Muscle of arm (tissue), 12 donors: ENCODE data around the gene POLE. TPM values are rescaled to one million over a fixed set of nuclear protein-coding genes. Genes with fewer than 3 reads are reported as not detected.
"Not testable (repeated sequence)": the region's sequence is repeated elsewhere in the genome, so short reads cannot be mapped to it uniquely, and the experiment has no call there.

Experiments used
- DNase-seq: peaks from one replicate; pipeline ENCODE4 v3.0.0-alpha.2; 2013
- polyA plus RNA-seq, 12 donors: library from polyadenylated mRNA; unstranded; fragments of 120-200 nt; gene quantifications; one replicate each; pipeline ENCODE4 v1.2.1, GENCODE V29; 2013; ENCODE audit not compliant: insufficient read length in 12 of 12

Gene POLE
- polyA plus RNA-seq, 12 donors = 20.6 to 61.5 (median 27.2) TPM; not detected in 1

DNA sequence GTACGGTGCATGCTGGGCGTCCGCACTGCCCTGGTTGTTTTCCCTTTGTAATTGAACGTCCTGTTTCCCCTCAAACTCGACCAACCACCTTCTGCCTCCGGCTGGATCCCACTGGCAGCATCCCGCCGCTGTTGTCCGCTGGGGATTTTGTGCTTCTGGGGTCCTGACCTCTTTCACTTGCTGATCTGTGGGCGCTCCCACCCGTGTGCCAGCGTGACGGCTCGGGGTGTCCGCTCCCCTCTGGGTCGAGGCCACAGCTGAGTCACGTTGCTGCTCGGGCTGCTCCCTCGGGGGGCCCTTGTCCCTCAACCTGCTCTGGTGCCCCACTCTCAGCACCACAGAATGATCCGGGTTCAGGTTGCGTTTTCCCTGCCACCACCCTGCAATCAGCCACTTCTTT is 31.5 kb upstream of the POLE start:
- no peak for DNase-seq

DNA sequence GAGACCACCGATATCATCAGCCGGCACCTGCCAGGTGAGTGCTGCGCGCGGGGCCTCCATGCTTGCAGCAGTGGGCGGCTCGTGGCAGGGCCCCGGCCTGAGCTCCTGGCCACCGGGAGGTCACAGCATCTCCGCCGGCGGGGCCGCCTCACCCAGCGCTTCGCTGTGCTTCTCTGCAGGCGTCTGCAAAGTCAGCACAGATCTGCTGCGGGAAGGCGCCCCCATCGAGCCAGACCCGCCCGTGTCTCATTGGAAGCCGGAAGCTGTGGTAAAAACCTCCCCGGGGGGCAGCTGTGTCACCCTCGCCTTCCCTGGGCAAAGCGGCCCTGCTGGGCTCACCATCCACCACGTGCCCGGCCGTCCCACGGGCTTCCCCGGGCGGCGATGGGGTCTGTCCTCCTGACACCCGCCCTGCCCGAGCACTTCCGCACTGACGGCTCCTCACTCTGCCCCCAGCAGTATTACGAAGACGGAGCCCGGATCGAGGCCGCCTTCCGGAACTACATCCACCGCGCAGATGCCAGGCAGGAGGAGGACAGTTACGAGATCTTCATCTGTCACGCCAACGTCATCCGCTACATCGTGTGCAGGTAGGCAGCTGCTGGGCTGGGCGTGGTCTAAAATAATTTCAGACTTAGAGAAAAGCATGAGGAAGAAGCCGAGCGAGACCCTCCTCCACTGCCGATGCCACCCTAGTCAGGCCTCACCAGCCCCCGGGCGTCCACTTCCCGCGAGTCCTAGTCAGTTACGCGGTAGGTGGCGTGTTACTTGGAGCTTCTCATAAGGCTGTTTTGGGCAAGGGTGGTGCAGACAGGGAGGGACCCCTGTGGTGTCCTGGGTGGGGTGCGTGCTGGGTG is 30.6 kb upstream of the POLE start:
- DNase-seq = no peak

DNA sequence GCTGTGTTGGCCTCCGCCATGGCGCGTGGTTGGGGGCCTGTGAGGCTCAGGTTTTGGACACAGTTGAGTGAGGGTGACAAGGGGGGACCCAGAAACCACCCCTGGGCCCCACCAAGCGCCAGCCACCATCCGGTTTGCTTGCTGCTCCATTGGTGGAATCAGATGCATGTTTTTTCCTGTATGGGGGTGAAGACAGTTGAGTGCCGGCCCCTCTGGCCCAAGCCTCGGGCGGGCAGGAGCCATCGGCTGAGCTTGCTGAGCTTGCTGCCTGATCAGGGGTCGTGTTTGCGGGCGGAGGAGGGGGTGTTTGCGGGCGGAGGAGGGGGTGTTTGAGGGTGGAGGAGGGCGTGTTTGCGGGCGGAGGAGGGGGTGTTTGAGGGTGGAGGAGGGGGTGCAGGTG is 29.9 kb upstream of the POLE start:
- DNase-seq = no peak

DNA sequence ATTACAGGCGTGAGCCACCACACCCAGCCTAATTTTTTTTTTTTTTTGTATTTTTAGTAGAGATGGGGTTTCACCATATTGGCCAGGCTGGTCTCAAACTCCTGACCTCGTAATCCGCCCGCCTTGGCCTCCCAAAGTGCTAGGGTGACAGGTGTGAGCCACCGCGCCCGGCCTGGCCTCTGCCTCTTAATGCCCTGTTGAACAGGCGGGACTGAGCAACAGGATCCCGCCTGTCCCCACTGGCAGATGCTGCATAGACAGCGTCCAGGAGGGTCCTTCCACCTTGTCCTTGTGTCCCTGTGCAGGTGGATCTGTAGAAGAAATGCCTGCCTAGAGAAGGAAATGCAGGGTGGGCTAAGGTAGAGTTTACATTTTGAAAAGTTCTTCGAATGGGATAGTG is 29.2 kb upstream of the POLE start:
- no peak for DNase-seq

- no peak for DNase-seq
These were observed 28.7 kb upstream of the POLE start for GRCh38 chr12:132715874-132716273.

DNA sequence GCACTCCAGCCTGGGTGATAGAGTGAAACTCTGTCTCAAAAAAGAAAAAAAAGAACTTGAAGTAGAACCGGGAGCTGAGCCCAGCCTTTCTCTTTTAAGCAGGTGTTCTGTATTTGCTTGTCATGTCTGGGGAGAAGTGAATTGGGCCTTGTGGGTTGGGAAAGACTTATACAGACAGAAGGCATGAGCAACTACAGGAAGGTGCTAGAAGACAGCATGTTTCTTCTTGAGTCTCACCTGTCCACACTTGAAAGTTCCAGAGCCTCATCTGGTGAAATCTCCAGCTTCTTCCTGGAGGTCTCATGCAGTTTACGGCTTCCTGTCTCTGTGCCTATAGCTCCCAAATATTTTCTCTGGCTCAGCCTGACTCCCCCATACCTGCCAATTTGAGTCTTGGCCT is 26.0 kb upstream of the POLE start:
- DNase-seq = no peak

DNA sequence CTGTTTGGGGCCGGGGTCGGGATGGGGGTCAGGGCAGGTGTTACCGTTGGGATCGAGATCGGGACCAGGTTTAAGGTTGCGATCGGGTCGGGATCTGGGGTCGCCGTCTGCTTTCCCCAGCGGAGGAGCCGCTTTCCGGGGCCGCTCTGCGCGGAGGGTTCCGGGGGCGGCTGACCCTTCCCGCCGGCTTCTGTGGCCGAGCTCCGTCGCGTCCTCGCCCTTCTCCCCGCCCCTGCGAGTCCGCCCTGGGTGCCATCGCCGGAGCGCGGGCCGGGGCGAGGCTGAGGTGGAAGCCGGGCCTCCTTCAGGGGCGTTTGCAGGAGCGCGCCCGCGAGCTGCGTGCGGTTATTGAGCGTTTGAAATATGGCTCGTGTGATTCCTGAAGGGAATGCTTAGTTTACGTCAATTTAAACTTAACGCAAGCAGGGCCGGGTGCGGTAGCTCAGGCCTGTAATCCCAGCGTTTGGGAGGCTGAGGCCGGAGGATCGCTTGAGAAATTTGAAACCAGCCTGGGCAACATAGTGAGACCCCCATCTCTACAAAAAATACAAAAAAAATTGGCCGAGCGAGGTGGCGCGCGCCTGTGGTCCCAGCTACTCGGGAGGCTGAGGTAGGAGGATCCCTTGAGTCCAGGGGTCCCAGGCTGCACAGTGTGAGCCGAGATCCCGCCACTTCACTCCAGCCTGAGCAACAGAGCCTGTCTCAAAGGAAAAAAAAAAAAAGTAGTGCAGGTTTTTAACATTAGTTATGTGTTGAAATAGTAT is 24.1 kb upstream of the POLE start:
- DNase-seq = no peak

DNA sequence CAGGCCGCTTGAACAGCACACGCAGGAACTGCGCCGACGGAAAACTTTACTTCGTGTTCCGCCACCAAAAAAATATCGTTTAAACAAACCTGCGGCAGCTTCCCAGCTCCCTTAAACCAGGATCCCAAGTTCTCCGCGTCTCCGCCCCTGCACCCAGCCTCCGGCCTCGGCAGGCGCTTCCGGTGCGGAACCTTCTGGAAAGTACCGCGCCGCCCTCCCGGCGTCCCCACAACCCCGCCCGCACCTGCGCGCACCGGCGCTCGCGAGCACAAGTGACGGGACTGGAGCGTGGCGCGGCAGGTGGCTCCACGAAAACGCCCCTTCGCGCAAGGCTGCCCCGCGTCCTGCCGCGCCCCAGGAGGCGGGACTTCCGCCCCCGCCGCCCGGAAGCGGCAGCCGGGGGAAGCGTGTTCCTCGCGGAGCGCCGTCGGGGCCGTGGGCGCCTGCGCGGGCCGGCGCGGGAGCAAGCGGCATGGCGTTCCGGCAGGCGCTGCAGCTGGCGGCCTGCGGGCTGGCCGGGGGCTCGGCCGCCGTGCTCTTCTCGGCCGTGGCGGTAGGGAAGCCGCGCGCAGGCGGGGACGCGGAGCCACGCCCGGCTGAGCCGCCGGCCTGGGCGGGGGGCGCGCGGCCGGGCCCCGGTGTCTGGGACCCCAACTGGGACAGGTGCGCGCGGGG is 23.4 kb upstream of the POLE start, which contains the start of gene PGAM5:
Gene PGAM5, plus strand, starts transcription at position 438 of the 675 bp plus-strand sequence. Its CDS starts 35 bp downstream, at position 473.
- peak; percentile 75 for DNase-seq

- no peak for DNase-seq
These were observed 22.9 kb upstream of the POLE start for GRCh38 chr12:132710043-132710404.

- DNase-seq = no peak
These were observed 21.0 kb upstream of the POLE start for GRCh38 chr12:132708150-132708549.

DNA sequence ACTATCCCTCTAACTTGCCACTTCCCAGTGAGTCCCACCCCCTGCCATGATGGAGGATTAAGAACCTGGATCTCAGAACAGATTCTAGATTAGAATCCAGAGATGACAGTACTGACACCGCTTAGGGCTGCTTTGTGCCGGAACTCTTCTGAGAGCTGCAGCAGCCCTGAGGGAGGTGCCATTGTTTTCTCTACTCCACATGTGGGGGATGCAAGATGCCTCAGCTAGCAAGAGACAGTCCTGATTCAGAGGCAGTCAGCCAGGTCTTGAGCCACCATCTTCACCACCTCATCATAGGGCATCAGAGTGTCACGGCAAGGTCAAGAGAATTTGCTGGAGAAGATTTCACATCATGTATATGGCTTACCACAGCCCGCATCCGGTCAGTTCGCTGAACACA is 20.1 kb upstream of the POLE start:
- no peak for DNase-seq

- no peak for DNase-seq
These were observed 16.5 kb upstream of the POLE start for GRCh38 chr12:132703641-132704040.

DNA sequence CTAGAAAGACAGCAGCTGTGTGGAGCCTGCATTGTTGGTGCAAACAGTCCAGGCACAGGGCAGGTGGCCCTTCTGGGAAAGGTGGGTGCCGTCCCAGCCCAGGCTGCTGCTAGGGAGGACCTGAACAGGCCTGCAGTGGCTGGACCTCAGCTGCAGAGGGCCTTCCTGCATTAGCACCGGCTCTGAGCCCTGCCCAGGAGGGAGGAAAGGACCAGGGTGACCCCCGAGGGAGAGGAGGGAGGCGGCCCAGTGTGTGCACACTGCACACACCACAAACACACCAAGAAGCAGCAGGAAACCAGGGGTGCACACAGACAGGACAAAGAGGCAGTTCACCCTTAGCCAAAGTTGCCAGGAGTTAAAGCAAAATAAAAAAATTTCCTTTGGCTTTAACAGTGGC is 15.5 kb upstream of the POLE start:
- no peak for DNase-seq

- DNase-seq = no peak
These were observed 13.2 kb upstream of the POLE start for GRCh38 chr12:132700212-132700822.

- DNase-seq = no peak
These were observed 11.2 kb upstream of the POLE start for GRCh38 chr12:132698341-132698740.

DNA sequence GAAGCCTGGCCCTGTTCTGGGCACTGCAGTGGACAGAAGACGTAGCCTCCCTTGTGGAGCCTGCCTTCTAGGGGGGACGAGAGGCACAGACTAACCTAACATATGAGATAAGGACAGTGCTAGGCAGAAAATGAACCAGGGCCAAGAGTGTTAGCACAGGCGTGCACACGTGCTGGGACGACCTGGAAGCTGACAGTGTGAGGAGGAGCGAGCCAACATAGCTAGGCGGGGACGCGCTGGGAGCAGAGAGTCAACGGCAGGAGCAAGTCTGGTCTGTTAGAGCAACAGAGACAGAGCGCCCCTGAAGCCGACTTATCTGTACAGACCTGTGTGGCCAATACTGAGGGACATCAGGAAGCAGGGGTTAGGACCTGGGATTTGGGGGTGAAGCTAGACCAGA is 8.3 kb upstream of the POLE start:
- no peak for DNase-seq

GRCh38 chr12:132694888-132695287 is 7.7 kb upstream of the POLE start:
- not testable (repeated sequence) for DNase-seq

- DNase-seq = not testable (repeated sequence)
These were observed 4.9 kb upstream of the POLE start for GRCh38 chr12:132692030-132692429.

DNA sequence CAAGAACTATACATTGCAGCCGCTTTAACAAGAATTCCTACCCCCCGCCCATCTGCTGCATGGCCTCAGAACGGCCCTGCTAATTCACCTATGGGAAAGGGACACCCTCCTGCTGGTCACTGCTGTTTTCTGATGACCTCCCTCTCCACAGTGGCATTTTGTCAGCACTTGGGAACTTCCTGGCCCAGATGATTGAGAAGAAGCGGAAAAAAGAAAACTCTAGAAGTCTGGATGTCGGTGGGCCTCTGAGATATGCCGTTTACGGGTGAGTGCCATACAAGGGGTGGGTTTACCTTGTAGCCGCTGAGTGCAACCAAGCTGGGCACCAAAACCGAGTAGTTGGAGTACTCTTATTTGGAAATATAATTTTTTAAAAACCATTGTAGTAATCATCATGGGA is 3.0 kb upstream of the POLE start:
- DNase-seq = no peak

DNA sequence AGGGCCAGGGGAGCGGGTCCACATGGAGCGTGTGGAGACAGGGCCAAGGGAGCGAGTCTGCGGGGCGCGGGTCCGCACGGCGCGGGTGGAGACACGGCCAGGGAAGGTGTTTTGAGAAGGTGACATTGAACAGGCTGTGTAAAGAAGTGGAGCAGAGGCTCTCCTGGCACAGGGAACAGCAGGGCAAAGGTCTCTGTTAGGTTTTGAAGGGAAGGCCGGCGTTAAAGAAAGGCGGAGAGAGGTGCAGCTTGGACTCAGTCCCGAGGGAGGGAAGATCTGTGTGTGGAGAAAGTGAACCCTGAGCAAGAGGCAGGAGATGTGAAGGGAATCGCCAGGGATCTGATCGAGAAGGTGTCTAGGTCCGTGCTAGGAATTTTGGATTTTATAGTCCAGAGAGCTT is 2.1 kb upstream of the POLE start:
- DNase-seq = no peak

GRCh38 chr12:132686825-132687210 is 324 bp downstream of the POLE start:
- DNase-seq = peak; percentile 18

GRCh38 chr12:132685400-132685799 is 1.7 kb downstream of the POLE start:
- DNase-seq = no peak
